Type B pancreatic cell (in vitro differentiated cells): Measurements from ENCODE around the gene LRRC25. TPM values are rescaled to one million over a fixed set of nuclear protein-coding genes. Genes with fewer than 3 reads are reported as not detected.
"Not testable (repeated sequence)": the region's sequence is repeated elsewhere in the genome, so short reads cannot be mapped to it uniquely, and the experiment has no call there.

Experiments used
- DNase-seq: peaks from one replicate; pipeline ENCODE4 v3.0.0; 2021; ENCODE audit warnings: mixed read lengths; ENCODE audit not compliant: unreplicated experiment; ENCODE audit errors: extremely low spot score
- H3K27ac Mint-ChIP-seq: 2 replicates; pipeline ENCODE4 v1.8.0; 2021; ENCODE audit warnings: mild to moderate bottlenecking, mixed read lengths
- H3K27me3 Mint-ChIP-seq: 2 replicates; pipeline ENCODE4 v1.8.0; 2021; ENCODE audit warnings: mixed read lengths
- H3K36me3 Mint-ChIP-seq: 2 replicates; pipeline ENCODE4 v1.8.0; 2021; ENCODE audit warnings: mixed read lengths
- H3K4me1 Mint-ChIP-seq: one replicate; pipeline ENCODE4 v1.8.0; 2021; ENCODE audit warnings: mixed read lengths; ENCODE audit not compliant: unreplicated experiment
- H3K4me3 Mint-ChIP-seq: 2 replicates; pipeline ENCODE4 v1.8.0; 2021; ENCODE audit warnings: mild to moderate bottlenecking, mixed read lengths
- H3K9me3 Mint-ChIP-seq: 2 replicates; pipeline ENCODE4 v1.8.0; 2021; ENCODE audit warnings: mixed read lengths
- total RNA-seq: library from RNA; stranded (reverse); gene quantifications from 2 replicates; pipeline ENCODE4 v1.2.1, GENCODE V29; 2021; ENCODE audit warnings: low replicate concordance
- TF ChIP-seq, protein P1 (sequence below): fragments of 200-600 bp; sonication (generic); conservative IDR thresholded peaks from 2 replicates; pipeline ENCODE4 v1.5.0; 2021; ENCODE audit warnings: antibody characterized with exemption, mild to moderate bottlenecking

The LRRC25 gene
- total RNA-seq, 1 donor from 2014 or later: 0.19 TPM

DNA sequence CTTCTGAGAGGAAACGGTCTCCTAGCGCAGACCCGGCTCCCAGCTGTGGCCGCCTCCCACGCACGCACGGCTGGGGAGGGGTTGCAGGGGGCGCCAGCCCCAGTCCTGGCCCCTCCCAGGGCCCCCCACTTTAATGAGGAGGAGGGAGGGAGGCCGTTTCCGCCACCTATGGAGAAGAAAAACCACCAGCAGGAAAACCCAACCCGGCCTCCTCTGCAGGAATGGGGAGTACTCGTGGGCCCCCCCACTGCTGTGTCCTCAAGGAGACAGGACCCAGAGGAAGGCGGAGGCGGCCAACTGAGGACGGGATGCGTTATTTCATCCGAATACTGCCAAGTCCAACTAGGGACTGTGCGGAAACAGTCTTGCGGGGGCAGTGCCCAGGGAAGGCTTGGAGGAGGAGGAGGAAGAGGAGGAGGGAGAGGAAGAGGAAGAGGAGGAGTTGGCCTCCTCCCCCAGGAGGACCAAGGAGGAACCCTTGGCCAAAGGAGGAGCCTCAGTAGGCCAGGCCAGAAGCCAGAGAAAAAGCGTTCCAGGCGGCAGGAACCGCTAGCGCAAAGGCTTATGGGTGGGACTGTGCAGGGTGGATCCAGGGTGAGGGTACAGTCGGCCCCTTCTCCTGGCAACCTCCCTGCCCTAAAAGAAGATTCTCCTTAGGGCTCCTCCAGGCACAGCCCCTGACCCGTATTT lies 17.9 kb upstream of the LRRC25 start:
- Mint-ChIP-seq H3K27me3 (peaks cover 4% of the 10 kb centered on the region), H3K36me3 (no peaks in the 10 kb centered on the region), H3K27ac (peak overlapping the region; percentile 86), H3K4me3 (peak overlapping the region; percentile 67), H3K4me1 (peaks cover 35% of the 10 kb centered on the region), H3K9me3 (no peaks in the 10 kb centered on the region)
- no peak for DNase-seq
- TF ChIP-seq, protein P1, sequence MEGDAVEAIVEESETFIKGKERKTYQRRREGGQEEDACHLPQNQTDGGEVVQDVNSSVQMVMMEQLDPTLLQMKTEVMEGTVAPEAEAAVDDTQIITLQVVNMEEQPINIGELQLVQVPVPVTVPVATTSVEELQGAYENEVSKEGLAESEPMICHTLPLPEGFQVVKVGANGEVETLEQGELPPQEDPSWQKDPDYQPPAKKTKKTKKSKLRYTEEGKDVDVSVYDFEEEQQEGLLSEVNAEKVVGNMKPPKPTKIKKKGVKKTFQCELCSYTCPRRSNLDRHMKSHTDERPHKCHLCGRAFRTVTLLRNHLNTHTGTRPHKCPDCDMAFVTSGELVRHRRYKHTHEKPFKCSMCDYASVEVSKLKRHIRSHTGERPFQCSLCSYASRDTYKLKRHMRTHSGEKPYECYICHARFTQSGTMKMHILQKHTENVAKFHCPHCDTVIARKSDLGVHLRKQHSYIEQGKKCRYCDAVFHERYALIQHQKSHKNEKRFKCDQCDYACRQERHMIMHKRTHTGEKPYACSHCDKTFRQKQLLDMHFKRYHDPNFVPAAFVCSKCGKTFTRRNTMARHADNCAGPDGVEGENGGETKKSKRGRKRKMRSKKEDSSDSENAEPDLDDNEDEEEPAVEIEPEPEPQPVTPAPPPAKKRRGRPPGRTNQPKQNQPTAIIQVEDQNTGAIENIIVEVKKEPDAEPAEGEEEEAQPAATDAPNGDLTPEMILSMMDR: no peak

DNA sequence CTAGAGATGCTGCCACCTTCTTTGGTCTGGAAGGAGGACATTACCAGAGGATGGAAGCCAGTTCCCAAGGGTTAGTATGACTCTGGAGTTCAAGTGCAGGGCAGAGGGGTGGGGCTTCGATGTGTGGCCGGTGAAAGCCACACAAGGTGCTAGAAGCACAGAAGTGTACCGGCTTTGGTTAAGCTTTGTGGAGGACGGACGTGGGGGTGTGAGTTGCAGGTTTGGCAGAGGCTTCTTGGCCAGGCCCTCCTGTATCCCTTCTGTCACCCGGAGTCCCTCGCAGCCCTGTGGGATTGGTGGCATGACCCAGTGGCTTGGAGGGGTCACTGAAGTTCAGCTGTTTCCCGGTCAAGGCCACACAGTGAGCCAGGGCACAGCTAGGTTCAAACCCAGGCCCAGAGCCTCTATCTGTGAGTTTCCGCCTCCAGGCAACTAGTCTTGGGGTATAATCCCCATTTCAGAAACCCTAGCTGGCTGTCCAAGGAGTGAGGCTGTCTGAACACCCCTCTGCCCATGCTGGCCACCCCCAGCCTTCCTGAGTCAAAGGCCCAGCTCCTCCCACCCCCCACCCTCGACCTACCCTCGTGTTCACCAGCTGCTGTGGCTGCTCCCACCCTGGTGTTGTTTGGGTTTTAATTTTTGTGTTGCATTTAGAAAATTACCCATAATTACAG lies 17.2 kb upstream of the LRRC25 start:
- Mint-ChIP-seq H3K36me3 (no peaks in the 10 kb centered on the region), H3K4me3 (peak overlapping the region; percentile 68), H3K27ac (peak overlapping the region; percentile 86), H3K4me1 (peaks cover 35% of the 10 kb centered on the region), H3K9me3 (no peaks in the 10 kb centered on the region), H3K27me3 (peaks cover 4% of the 10 kb centered on the region)
- DNase-seq: no peak
- TF ChIP-seq, protein P1: no peak

DNA sequence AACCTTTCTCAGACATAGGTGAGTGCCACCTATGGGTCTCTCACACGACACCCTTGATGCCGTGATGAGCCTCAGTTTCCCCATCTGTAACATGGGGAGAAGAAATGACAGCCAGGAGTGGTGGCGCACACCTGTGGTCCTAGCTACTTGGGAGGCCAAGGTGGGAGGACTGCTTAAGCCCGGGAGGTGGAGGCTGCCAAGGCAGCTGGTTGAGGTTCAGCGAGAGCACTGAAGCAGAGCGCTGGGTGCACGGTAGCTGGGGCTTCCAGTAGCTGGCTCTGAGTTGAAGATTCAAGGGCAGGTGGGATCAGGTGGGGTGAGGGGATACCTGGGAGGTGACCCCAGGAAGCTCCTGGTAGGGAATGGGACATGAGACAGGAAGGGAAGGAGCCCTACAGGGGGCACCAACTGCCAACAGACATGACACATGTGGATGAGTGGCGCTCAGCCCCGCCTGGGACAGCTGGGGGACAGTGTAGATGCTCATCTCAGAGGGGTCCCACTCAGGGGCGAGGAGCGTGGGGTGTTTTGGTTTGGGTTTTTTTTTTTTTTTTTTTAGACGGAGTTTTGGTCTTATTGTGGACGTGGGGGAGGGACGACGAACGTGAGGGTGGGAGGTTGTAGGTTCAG lies 15.3 kb upstream of the LRRC25 start:
- no peak for DNase-seq
- H3K4me1 Mint-ChIP-seq: peaks cover 31% of the 10 kb centered on the region
- H3K27ac Mint-ChIP-seq: peak overlapping the region; percentile 56
- TF ChIP-seq, protein P1: no peak
- no peaks in the 10 kb centered on the region for H3K9me3 Mint-ChIP-seq
- no peak overlapping the region for H3K4me3 Mint-ChIP-seq
- H3K27me3 Mint-ChIP-seq: peaks cover 4% of the 10 kb centered on the region
- H3K36me3 Mint-ChIP-seq: no peaks in the 10 kb centered on the region

DNA sequence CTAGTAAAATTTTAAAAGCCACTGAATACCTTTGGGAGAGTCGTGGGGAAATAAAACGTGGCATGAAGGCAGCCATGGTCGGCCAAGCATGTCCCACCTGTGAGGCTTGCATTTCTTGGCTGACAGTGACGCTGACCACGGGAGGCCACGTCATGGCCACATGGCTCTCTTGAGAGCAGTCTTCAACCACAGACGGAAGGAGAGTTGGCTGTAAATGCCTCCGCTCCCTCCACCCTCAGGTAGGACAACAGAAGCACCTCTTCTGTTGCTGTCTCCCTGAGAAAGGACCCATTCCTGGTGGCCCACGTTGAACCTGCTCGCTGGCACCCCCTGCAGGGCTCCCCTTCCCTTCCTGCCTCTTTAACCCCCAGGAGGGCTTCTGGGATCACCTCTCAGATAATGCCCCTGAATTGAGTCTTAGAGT lies 10.6 kb upstream of the LRRC25 start:
- TF ChIP-seq, protein P1: peak; percentile 62
- Mint-ChIP-seq H3K4me1 (peaks cover 10% of the 10 kb centered on the region), H3K36me3 (no peaks in the 10 kb centered on the region), H3K27me3 (peaks cover 4% of the 10 kb centered on the region), H3K4me3 (no peak overlapping the region), H3K9me3 (no peaks in the 10 kb centered on the region), H3K27ac (no peak overlapping the region)
- no peak for DNase-seq

DNA sequence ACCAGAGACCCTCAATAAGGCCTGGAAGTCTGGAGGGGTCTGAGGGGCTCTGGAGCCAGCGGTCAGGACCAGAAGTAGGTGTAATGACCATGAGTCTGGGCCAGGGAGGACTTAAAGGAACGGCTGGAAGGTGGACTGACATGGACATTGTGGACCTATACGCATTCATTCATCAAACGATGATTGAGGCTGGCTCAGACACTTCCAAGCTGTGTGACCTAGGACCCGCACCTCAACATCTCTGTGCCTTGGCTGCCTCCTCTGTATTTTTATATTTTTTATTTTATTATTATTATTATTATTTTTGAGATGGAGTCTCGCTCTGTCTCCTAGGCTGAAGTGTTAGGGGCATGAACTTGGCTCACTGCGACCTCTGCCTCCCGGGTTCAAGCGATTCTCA lies 9.3 kb upstream of the LRRC25 start:
- H3K27me3 Mint-ChIP-seq: peaks cover 4% of the 10 kb centered on the region
- TF ChIP-seq, protein P1: no peak

GRCh38 chr19:18405754-18406153 lies 8.3 kb upstream of the LRRC25 start:
- H3K36me3 Mint-ChIP-seq, H3K27me3 Mint-ChIP-seq, H3K9me3 Mint-ChIP-seq, H3K4me3 Mint-ChIP-seq, H3K27ac Mint-ChIP-seq, DNase-seq: not testable (repeated sequence)
- H3K4me1 Mint-ChIP-seq: peaks cover 23% of the 10 kb centered on the region

More for the DNA sequence above, 9.3 kb upstream of the LRRC25 start:
- H3K4me3 Mint-ChIP-seq: no peak overlapping the region
- H3K4me1 Mint-ChIP-seq: peaks cover 21% of the 10 kb centered on the region
- DNase-seq: no peak
- no peak overlapping the region for H3K27ac Mint-ChIP-seq
- H3K9me3 Mint-ChIP-seq: no peaks in the 10 kb centered on the region
- H3K36me3 Mint-ChIP-seq: no peaks in the 10 kb centered on the region

GRCh38 chr19:18402455-18403248 lies 5.2 kb upstream of the LRRC25 start:
- not testable (repeated sequence) for H3K4me3 Mint-ChIP-seq, H3K36me3 Mint-ChIP-seq, H3K27me3 Mint-ChIP-seq, DNase-seq, H3K9me3 Mint-ChIP-seq
- H3K4me1 Mint-ChIP-seq: peaks cover 17% of the 10 kb centered on the region
- H3K27ac Mint-ChIP-seq: peak overlapping the region; percentile 75
